Gastrocnemius medialis (tissue), 4 donors: ENCODE data around the gene GPHN.

Source experiments
- POLR2A ChIP-seq, 2 donors: fragments of 450-650 bp; IDR thresholded peaks; one replicate each; pipeline ENCODE4 v1.6.1; 2017; ENCODE audit warnings: antibody characterized with exemption in 2 of 2, mild to moderate bottlenecking in 2 of 2, moderate library complexity in 2 of 2
- TF ChIP-seq, protein P1 (sequence below), 5 experiments: fragments of 450-650 bp in 3 of 5; fragments of 200-600 bp in 2 of 5; sonication (generic) in 2 of 5; IDR thresholded peaks in 4 of 5; conservative IDR thresholded peaks in 1 of 5; 1 replicate in 4 of 5; 2 replicates in 1 of 5; pipeline ENCODE4 v1.5.1; 2016 to 2019; ENCODE audit warnings: antibody characterized with exemption in 5 of 5, mild to moderate bottlenecking in 3 of 5, moderate library complexity in 3 of 5

GRCh38 chr14:66572826-66573225, 64.9 kb downstream of the GPHN start:
- TF ChIP-seq POLR2A (IDR thresholded peaks at IDR 0.05) = no peak
- TF ChIP-seq, protein P1, sequence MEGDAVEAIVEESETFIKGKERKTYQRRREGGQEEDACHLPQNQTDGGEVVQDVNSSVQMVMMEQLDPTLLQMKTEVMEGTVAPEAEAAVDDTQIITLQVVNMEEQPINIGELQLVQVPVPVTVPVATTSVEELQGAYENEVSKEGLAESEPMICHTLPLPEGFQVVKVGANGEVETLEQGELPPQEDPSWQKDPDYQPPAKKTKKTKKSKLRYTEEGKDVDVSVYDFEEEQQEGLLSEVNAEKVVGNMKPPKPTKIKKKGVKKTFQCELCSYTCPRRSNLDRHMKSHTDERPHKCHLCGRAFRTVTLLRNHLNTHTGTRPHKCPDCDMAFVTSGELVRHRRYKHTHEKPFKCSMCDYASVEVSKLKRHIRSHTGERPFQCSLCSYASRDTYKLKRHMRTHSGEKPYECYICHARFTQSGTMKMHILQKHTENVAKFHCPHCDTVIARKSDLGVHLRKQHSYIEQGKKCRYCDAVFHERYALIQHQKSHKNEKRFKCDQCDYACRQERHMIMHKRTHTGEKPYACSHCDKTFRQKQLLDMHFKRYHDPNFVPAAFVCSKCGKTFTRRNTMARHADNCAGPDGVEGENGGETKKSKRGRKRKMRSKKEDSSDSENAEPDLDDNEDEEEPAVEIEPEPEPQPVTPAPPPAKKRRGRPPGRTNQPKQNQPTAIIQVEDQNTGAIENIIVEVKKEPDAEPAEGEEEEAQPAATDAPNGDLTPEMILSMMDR (IDR thresholded peaks at IDR 0.05 in 4 of 5, conservative IDR thresholded peaks at IDR 0.05 in 1 of 5) = no peak
